ENCODE results near the gene ANKRD33B. TPM values are rescaled to one million over a fixed set of nuclear protein-coding genes. Genes with fewer than 3 reads are reported as not detected.

The ANKRD33B gene
- total and polyA plus RNA-seq, 9 of the 15 experiments (the other 6 are each of a cell fraction or from before 2014, with no cell fraction given) = 0.10 to 1.7 (median 0.40) TPM

DNA sequence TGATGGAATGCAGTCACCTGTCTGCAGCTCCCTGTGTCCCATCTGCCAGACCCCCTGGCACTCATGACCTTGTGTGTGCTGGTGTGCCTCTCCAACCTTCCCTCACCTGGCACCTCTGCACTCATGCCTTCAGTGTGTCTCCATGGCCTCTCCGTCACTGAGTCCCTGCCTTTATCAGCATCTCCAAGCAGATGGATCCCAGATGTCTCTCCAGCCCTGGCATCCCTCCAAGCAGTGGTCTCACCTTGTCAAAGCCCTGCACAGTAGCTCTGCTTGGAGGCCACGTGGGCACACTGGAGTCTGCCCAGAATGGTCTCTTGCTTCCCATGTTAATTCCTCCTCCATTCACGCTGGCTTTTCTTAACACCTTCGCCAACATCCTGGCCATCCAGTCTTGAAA is 112.4 kb downstream of the ANKRD33B start:
- ATAC-seq = peak; percentile 7; the same call in 1 of the 3 replicates
- CTCF ChIA-PET (ENCODE audit: low intra/inter-chr PET ratio) = interaction anchor here (0.7 kb wide), 1 partner anchor 483 kb away, joined by 3 read pairs; no protein-coding TSS in a partner anchor
- no peaks in the 10 kb centered on the region for H3K9me1 ChIP-seq (ENCODE audit: control insufficient read depth, insufficient read depth, low read length)
- H3K4me3 ChIP-seq = no peak overlapping the region
- H3K9ac ChIP-seq (ENCODE audit: insufficient read depth in 1 of 2, low read depth in 2 of 2, low read length in 2 of 2) = no peak overlapping the region
- H3K79me2 ChIP-seq (ENCODE audit: control insufficient read depth, insufficient read depth, low read length) = no peaks in the 10 kb centered on the region
- FAIRE-seq = no peak
- H2AFZ ChIP-seq (ENCODE audit: low read depth, low read length) = no peak overlapping the region
- intact Hi-C loops (cut with micrococcal nuclease) (no loop called here), in situ Hi-C loops (cut with MboI) (no loop called here)
- peaks cover 11 to 27% of the 10 kb centered on the region in 2 experiments for H3K27me3 ChIP-seq (ENCODE audit: control insufficient read depth in 2 of 2, insufficient read depth in 2 of 2, low read length in 2 of 2)
- H4K20me1 ChIP-seq (replicated peaks; ENCODE audit: control insufficient read depth, insufficient read depth, low read length) = peaks cover 11% of the 10 kb centered on the region; the same call in 1 of the 2 replicates
- no peak overlapping the region for H3K4me2 ChIP-seq (ENCODE audit: insufficient read depth, low read length)
- no peak for DNase-seq (ENCODE audit: extremely low read depth in 1 of 4, low spot score in 3 of 4)
- BruUV-seq (replicated peaks) = no TSS peak
- POLR2A ChIA-PET = interaction anchor here (0.6 to 1.1 kb wide), 3 partner anchors 10 to 178 kb away, joined by 3 to 5 read pairs (median 3); no protein-coding TSS in a partner anchor
- no peaks in the 10 kb centered on the region; a peak in 1 of 5 replicates for H3K4me1 ChIP-seq (replicated peaks in 1 of 2; ENCODE audit: control insufficient read depth in 2 of 2, insufficient read depth in 2 of 2, low read length in 2 of 2)
- no peak overlapping the region for H3K27ac ChIP-seq (ENCODE audit: extremely low read depth, low read depth, low read length)
- peaks cover 35% of the 10 kb centered on the region; the same call in 2 of the 3 replicates for H3K36me3 ChIP-seq (ENCODE audit: control insufficient read depth, insufficient read depth, low read length)
- 0 out of 2 replicates have a peak, but pooled peaks have one; percentile 28 for TF ChIP-seq POLR2AphosphoS2 (IDR thresholded peaks at IDR 0.05; ENCODE audit: low read length)
- TF ChIP-seq, protein P1, sequence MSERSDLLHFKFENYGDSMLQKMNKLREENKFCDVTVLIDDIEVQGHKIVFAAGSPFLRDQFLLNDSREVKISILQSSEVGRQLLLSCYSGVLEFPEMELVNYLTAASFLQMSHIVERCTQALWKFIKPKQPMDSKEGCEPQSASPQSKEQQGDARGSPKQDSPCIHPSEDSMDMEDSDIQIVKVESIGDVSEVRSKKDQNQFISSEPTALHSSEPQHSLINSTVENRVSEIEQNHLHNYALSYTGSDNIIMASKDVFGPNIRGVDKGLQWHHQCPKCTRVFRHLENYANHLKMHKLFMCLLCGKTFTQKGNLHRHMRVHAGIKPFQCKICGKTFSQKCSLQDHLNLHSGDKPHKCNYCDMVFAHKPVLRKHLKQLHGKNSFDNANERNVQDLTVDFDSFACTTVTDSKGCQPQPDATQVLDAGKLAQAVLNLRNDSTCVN (CRISPR knock-in tag; IDR thresholded peaks at IDR 0.05) = no peak
- peak; percentile 38 for TF ChIP-seq NFIC (IDR thresholded peaks at IDR 0.05)
- no peak for TF ChIP-seq POLR3A (IDR thresholded peaks at IDR 0.05; ENCODE audit: borderline replicate concordance, extremely low read depth, insufficient read depth, insufficient read length)
- WGBS (ENCODE audit: insufficient coverage, low coverage, missing lambda C conversion rate) = 14% methylated on average over 4 of the region's 4 CpGs
- H3K9me3 ChIP-seq (replicated peaks; ENCODE audit: control insufficient read depth, insufficient read depth, low read depth, low read length) = no peaks in the 10 kb centered on the region

DNA sequence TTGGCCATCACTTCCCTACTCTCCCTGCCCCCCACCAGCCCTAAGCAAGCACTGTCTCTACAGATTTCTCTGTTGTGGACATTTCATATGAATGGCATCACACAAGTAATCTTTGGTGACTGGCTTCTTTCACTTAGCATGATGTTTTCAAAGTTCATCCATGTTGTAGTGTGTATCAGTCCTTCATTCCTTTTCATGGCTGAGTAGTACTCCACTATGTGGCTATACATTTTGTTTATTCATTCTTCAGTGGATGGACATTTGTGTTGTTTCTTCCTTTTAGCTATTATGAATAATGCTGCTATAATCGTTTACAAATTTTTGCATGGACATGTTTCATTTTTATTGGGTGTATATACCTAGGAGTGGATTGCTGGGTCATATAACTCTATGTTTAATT is 113.1 kb downstream of the ANKRD33B start:
- Histone ChIP-seq H3K4me3 (no peak overlapping the region), H2AFZ (ENCODE audit: low read depth, low read length) (no peak overlapping the region), H3K9ac (ENCODE audit: insufficient read depth in 1 of 2, low read depth in 2 of 2, low read length in 2 of 2) (no peak overlapping the region), H3K27ac (ENCODE audit: extremely low read depth, low read depth, low read length) (no peak overlapping the region), H3K4me1 (replicated peaks in 1 of 2; ENCODE audit: control insufficient read depth in 2 of 2, insufficient read depth in 2 of 2, low read length in 2 of 2) (no peaks in the 10 kb centered on the region; a peak in 1 of 5 replicates), H3K79me2 (ENCODE audit: control insufficient read depth, insufficient read depth, low read length) (no peaks in the 10 kb centered on the region), H3K36me3 (ENCODE audit: control insufficient read depth, insufficient read depth, low read length) (peaks cover 40% of the 10 kb centered on the region; the same call in 2 of the 3 replicates), H3K4me2 (ENCODE audit: insufficient read depth, low read length) (no peak overlapping the region), H4K20me1 (replicated peaks; ENCODE audit: control insufficient read depth, insufficient read depth, low read length) (peaks cover 11% of the 10 kb centered on the region), H3K27me3 (ENCODE audit: control insufficient read depth in 2 of 2, insufficient read depth in 2 of 2, low read length in 2 of 2) (peaks cover 5 to 27% of the 10 kb centered on the region in 2 experiments), H3K9me1 (ENCODE audit: control insufficient read depth, insufficient read depth, low read length) (no peaks in the 10 kb centered on the region), H3K9me3 (replicated peaks; ENCODE audit: control insufficient read depth, insufficient read depth, low read depth, low read length) (no peaks in the 10 kb centered on the region)
- CTCF ChIA-PET (ENCODE audit: low intra/inter-chr PET ratio) = no interaction called here
- 0% methylated on average over 1 of the region's 1 CpG for WGBS (ENCODE audit: insufficient coverage, low coverage, missing lambda C conversion rate)
- no peak for FAIRE-seq
- no peak for DNase-seq (ENCODE audit: extremely low read depth in 1 of 4, low spot score in 3 of 4)
- BruUV-seq (replicated peaks) = no TSS peak
- intact Hi-C loops (cut with micrococcal nuclease) = no loop called here
- POLR2A ChIA-PET = no interaction called here
- in situ Hi-C loops (cut with MboI) = no loop called here
- no peak for ATAC-seq
- TF ChIP-seq ESRRB (CRISPR knock-in tag; IDR thresholded peaks at IDR 0.05; ENCODE audit: borderline replicate concordance) (no peak), ADNP (tag; IDR thresholded peaks at IDR 0.05) (0 out of 2 replicates have a peak, but pooled peaks have one; percentile 32), SAFB (IDR thresholded peaks at IDR 0.05; ENCODE audit: borderline replicate concordance, low read depth, low read length) (no peak)
- TF ChIP-seq, protein P2, sequence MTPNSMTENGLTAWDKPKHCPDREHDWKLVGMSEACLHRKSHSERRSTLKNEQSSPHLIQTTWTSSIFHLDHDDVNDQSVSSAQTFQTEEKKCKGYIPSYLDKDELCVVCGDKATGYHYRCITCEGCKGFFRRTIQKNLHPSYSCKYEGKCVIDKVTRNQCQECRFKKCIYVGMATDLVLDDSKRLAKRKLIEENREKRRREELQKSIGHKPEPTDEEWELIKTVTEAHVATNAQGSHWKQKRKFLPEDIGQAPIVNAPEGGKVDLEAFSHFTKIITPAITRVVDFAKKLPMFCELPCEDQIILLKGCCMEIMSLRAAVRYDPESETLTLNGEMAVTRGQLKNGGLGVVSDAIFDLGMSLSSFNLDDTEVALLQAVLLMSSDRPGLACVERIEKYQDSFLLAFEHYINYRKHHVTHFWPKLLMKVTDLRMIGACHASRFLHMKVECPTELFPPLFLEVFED (CRISPR knock-in tag; conservative IDR thresholded peaks at IDR 0.05) = 0 out of 2 replicates have a peak, but pooled peaks have one; percentile 17
- TF ChIP-seq, protein P3, sequence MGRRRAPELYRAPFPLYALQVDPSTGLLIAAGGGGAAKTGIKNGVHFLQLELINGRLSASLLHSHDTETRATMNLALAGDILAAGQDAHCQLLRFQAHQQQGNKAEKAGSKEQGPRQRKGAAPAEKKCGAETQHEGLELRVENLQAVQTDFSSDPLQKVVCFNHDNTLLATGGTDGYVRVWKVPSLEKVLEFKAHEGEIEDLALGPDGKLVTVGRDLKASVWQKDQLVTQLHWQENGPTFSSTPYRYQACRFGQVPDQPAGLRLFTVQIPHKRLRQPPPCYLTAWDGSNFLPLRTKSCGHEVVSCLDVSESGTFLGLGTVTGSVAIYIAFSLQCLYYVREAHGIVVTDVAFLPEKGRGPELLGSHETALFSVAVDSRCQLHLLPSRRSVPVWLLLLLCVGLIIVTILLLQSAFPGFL (CRISPR knock-in tag; IDR thresholded peaks at IDR 0.05) = no peak

All from K562 (cell line).